SKM-1 (cell line): ENCODE results near the gene RNF121.
"Not testable (repeated sequence)": the region's sequence is repeated elsewhere in the genome, so short reads cannot be mapped to it uniquely, and the experiment has no call there.

Source experiments
- DNase-seq: peaks from one replicate; lab custom pipeline; 2025; ENCODE audit not compliant: unreplicated experiment; lab: John Stamatoyannopoulos, UW

The RNF121 gene

DNA sequence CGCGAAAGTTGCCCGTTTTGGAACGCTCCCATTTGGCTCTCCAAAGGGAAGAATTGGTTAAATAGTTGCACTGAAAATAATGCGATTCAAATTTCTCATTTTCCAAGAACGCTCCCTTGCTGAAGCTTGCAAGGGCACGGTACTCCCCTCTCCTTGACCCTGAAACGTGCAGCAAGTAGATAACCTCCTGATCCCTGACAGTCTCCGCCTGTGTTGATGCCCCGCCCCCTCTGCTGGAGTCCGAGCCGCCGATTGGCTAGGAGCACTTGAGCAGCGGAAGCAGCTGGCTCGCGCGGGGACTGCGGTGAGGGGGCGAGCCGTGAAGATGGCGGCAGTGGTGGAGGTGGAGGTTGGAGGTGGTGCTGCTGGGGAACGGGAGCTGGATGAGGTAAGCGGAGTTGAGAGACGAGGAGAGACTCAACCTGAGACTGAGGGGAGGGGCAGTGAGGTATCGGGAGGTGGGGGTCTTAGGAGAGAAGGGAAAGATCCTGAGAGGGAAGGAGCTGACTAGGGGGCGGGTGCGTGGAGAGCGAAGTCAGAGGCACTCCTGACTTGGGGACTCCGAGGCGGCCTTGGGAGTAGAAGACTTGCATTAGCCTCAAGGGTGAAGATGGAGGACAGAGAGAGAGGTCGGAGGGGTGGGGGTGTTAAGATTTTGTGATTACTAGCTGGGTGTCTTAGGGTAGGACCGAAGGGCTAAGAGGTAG lies at the start of gene RNF121:
RNF121 (plus strand) TSS at position 310 of the 707 bp plus-strand sequence; CDS start at position 326, 16 bp downstream.
- DNase-seq, result peak; percentile 94

GRCh38 chr11:71885806-71886205 lies 43.0 kb upstream of the RNF121 start:
- DNase-seq, result not testable (repeated sequence)

DNA sequence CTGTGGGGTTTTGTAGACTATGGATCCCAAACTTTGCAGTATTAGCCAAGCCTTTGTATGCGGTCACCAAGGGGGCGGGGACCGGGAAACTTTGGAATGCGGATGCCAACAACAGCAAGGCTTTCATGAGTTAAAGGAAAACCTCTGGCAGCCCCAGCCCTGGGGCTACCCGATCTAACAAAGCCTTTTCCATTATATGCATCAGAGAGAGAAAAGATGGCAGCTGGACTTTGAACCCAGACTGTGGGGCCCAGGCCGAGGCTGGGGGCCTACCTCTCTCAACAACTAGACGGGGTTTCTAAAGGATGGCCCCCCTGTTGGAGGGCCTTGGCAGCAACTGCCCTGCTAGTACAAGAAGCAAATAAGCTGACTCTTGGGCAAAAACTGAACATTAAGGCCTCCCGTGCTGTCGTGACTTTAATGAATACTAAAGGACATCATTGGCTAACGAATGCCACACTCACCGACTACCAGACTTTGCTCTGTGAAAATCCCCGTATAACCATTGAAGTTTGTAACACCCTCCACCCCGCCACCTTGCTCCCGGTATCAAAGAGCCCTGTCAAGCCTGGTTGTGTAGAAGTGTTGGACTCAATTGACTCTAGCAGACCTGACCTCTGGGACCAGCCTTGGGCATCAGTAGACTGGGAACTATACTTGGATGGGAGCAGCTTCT lies 40.4 kb upstream of the RNF121 start:
- not testable (repeated sequence) for DNase-seq

GRCh38 chr11:71889181-71889872 lies 39.5 kb upstream of the RNF121 start:
- not testable (repeated sequence) for DNase-seq

DNA sequence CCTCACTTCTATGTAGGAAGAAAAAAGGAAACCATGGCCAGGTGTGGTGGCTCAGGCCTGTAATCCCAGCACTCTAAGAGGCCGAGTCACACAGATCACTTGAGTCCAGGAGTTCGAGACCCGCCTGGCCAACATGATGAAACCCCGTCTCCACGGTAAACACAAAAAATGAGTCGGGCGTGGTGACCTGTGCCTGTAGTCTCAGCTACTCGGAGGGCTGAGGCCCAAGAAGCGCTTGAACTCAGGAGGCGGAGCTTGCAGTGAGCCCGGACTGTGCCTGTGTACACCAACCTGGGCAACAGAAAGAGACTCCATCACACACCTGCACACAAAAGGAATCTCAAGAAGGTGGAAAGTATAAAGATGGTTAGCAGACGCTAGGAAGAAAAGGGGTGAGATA lies 32.9 kb upstream of the RNF121 start:
- DNase-seq, result no peak

GRCh38 chr11:71901137-71901536 lies 27.7 kb upstream of the RNF121 start:
- not testable (repeated sequence) for DNase-seq

GRCh38 chr11:71908218-71908617 lies 20.6 kb upstream of the RNF121 start:
- DNase-seq, result no peak

DNA sequence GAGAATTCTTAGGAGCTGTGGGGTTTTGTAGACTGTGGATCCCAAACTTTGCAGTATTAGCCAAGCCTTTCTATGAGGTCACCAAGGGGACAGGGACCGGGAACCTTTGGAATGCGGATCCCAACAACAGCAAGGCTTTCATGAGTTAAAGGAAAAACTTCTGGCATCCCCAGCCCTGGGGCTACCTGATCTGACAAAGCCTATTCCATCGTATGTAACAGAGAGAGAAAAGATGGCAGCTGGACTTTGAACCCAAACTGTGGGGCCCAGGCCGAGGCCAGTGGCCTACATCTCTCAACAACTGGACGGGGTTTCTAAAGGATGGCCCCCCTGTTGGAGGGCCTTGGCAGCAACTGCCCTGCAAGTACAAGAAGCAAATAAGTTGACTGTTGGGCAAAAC lies 18.1 kb upstream of the RNF121 start:
- not testable (repeated sequence) for DNase-seq

- DNase-seq, result not testable (repeated sequence)
Measured at GRCh38 chr11:71911321-71911985, 17.4 kb upstream of the RNF121 start.

DNA sequence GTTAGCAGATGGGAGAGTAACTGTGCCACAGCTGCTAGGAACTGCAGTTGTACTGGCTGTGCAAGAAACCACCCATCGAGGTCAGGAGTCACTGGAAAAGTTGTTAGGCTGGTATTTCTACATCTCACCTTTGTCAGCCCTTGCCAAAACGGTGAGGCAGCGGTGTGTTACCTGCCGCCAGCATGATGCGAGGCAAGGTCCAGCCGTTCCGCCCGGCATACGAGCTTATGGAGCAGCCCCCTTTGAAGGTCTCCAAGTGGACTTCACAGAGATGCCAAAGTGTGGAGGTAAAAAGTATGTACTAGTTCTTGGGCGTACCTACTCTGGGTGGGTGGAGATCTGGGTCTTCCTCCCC lies 16.9 kb upstream of the RNF121 start:
- not testable (repeated sequence) for DNase-seq

- DNase-seq, result no peak
Measured at GRCh38 chr11:71913756-71914526, 14.9 kb upstream of the RNF121 start.

GRCh38 chr11:71914617-71915189 lies 14.1 kb upstream of the RNF121 start:
- no peak for DNase-seq

DNA sequence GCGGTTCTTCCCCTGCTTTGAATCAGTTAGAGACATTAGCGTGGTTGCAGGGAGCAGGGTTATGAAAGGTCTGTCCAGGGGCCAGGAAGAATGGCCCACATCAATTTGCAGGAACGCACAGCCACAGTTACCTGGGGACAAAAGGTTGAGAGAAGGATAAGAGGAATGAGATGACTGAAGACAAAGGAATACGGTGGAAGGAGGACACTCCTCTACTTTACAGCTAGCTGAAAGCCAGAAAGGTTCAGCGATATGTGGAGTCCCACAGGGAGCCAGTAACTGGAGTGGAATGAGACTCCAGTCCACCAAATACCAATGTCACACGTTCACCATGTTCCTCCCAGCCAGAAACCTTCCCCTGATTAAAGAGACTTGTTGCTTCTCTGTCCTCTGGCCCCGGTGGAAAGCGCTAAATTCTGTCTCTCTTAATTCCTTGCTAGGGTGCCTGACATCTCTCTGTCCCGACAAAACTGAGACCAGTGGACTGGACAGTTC lies 11.2 kb upstream of the RNF121 start:
- no peak for DNase-seq

DNA sequence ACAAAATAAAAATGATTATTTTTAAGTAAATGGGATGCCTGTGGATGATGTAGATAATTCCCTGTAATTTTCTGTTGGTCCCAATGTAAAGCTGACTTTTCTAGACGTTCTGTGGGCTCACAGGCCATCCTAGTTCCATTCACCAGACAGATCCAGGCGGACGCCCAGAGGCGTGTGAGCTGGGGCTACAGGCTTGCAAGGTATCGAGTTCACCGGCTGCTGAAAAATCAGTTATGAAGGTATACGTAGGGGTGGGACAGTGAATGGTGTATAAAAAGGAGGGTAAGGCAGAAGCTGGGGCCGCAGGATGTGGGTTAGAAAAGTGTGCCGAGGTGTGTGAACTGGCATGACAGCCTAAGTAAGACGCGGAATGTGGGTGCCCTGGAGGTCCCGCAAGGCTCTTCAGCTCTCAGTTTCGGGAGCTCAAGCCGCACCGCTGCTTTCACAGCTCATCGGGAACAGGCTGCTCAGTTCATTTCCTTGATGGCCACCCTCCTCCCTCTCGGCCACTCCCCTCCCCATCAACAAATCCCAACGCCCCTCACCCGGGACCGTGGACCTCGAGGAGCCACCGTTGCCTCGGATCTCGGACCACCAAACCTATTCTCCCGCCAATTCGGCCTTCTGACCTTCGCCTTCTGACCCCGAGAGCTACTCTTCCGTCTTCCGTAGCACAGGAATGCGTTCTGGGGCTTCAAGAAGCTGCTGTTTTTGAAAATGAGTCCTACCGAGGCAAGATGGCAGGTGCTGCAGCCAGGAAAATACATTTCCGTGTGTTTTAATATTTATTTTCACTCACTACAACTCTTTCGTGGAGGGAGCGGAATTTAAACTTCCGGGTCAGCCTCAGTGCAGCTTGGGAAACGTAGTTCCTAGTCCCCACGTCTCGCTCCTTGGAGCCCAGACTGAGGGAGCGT lies 768 bp upstream of the RNF121 start, which contains the start of gene XNDC1N:
XNDC1N (minus strand) TSS at position 775 of the 917 bp plus-strand sequence. CDS start 5,241 bp downstream, outside the sequence.
- peak; percentile 94 for DNase-seq

GRCh38 chr11:71929491-71929890 lies 645 bp downstream of the RNF121 start:
- DNase-seq, result no peak

DNA sequence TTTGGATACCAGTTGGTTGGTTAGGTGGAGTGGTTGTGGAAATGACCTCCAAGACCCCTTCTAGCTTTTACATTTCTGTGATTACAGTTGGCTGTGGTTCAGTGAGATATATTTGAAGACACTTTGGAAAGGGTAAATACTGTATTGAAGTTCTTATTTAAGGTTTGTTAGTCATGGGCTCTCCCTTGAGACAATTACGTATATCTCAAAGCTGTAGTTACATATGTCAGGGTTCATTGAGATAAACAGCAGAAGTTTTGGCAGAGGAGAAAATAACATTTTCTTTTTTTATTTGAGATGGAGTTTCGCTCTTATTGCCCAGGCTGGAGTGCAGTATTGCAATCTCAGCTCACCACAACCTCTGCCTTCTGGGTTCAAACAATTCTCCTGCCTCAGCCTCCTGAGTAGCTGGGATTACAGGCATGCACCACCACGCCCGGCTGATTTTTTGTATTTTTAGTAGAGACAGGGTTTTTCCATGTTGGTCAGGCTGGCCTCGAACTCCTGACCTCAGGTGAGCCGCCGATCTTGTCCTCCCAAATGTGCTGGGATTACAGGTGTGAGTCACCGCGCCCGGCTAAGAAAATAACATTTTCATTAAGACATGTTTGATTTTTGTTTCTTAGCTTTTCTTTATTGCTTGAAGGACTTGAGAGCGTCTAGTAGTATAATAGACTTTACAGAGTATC lies 1.9 kb downstream of the RNF121 start:
- no peak for DNase-seq

GRCh38 chr11:71931245-71931602 lies 2.4 kb downstream of the RNF121 start:
- no peak for DNase-seq

GRCh38 chr11:71933141-71933933 lies 4.5 kb downstream of the RNF121 start:
- DNase-seq, result no peak
